Fibroblast of skin of right quadriceps (primary cell): ENCODE measurements around the gene SEC14L6.
"Not testable (repeated sequence)": the region's sequence is repeated elsewhere in the genome, so short reads cannot be mapped to it uniquely, and the experiment has no call there.

Experiments used
- DNase-seq: peaks from one replicate; pipeline ENCODE4 v3.0.0-alpha.2; 2013

The SEC14L6 gene

DNA sequence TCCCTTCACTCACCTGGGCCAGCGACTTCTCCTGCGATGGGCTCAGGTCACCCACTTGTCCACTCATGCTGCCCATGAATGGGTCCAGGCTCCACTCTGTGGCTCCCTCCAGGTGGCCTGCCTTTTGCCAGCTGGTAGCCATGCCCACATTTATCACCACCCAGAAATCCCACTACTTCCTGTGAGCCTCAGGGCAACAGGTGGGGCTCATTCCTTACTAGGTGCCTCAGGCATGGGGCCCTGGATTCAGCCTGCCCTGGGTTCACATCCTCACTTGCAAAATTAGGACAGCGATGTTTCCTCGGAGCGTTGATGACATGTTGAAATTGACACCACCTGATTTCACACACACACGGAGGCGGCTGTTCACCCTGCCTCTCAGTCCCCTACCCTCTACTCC is at the start of gene SEC14L6:
Gene SEC14L6, minus strand, starts transcription at position 126 of the 400 bp plus-strand sequence. Its CDS starts 59 bp downstream, at position 67.
- no peak for DNase-seq

DNA sequence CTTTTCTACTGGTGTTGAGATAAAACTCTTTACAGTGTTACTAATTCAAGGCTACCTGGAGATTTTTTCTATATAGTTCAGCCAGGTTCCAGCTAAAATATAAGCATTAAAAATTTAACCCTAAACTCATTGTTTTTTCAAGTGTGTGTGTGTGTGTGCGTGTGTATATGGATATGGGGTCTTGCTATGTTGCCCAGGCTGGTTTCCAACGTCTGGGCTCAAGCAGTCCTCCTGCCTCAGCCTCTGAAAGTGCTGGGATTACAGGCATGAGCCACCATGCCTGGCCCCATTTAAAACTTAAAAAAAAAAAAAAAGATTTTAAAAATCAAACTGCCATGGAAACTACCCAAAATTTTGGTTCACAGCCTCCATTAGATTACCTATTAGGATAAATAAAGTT is 49.7 kb upstream of the SEC14L6 start:
- DNase-seq, result no peak

DNA sequence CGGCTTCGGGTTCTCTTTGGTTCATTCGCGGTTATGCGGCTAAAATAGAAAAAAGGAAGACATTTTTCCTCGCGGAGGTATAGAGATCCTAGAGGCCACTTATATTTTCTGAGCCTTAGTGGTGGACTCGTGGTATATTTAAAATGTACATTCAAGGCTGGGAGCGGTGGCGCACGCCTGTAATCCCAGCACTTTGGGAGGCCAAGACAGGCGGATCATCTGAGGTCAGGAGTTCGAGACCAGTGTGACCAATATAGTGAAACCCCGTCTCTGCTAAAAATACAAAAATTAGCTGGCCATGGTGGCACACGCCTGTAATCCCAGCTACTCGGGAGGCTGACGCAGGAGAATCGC is 45.8 kb upstream of the SEC14L6 start:
- DNase-seq, result not testable (repeated sequence)

DNA sequence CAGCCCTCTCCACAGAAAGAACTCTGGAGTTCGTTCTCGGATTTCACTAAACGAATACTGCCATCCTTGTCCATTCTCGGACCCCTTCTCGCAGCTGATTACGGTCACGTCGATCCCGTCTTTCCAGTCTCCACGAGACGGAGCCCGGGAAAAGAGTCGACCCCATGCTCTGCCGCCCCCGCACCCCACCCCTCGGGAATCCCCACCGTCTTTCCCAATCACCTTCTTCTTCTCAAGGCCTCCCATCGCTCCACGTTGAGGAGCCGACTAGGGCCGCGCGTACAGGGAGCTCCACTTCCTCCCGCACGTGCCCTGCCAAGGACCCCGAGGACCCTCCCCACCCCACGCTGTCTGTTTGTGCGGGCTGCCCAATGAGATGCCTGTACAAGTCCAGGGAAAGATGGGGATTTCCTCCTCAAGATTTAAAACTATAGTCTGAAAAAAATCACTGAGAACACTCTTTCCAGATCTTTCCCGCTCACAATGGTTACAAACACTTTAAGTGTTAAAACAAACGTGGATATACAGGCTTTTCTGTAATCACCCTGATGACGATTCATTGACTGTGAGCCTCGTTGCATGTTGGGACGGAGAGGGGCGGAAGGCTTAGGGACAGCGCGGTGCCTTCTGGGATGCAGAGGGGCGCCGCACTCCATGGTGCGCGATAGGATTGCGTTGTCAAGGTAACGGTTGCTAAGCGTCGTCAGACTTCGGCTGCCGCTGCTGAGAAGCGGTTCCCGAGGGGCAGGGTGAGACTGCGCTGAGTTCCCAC is 45.2 kb upstream of the SEC14L6 start, which contains the start of gene PES1:
Gene PES1, minus strand, starts transcription at position 323 of the 772 bp plus-strand sequence. Its CDS starts 77 bp downstream, at position 246.
- DNase-seq, result peak; percentile 99

DNA sequence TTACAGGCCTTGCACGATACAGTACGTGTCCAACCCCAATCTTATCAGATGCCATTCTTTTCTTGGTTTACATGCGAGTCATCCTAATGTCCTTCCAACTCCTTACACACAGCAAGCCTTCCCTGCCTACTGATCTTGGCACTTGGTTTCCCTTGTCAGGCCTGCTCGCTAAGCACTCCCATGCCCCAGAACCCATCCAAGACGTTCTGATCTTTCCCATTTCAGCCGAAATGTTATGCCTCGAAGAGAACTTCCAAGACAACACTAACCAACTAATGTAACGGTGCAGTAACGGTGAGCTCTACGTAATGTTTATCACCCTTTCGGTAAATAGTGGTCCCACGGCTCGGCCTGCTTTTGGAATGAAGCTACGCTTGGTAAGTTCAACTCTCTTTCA is 44.6 kb upstream of the SEC14L6 start:
- peak; percentile 8 for DNase-seq

DNA sequence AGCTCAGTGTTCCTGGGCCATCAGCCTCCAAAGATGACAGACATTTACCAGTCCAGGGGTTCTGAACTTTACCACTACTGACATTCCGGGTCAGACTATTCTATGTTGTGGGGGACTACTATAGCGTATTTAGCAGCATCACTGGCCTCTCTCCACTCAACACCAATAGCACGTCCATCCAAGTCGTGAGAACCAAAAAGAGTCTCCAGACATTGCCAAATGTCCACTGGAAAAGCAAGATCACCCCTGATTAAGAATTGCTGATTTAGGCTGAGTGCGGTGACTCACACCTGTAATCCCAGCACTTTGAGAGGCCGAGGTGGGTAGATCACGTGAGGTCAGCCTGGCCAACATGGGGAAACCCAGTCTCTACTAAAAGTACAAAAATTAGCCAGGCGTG is 39.9 kb upstream of the SEC14L6 start:
- DNase-seq, result no peak

DNA sequence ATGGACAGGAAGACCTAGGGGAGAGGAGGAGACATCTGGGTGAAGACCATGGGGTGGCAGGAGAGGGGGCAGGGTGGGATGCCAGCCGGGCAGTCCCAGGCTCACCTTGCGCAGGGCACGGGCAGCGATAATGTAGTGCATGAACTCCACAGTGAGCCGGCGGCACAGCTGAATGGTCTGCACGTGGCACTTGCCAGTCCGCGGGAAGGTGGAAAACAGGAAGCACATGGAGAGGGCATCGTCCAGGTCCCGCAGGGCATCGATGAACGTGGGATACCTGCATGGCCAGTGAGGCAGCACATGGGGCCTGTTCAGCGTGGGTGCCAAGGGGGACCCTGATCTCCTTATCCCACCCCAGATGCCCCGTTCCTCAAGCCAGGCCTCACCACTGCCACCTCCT is 37.9 kb upstream of the SEC14L6 start:
- DNase-seq, result no peak

DNA sequence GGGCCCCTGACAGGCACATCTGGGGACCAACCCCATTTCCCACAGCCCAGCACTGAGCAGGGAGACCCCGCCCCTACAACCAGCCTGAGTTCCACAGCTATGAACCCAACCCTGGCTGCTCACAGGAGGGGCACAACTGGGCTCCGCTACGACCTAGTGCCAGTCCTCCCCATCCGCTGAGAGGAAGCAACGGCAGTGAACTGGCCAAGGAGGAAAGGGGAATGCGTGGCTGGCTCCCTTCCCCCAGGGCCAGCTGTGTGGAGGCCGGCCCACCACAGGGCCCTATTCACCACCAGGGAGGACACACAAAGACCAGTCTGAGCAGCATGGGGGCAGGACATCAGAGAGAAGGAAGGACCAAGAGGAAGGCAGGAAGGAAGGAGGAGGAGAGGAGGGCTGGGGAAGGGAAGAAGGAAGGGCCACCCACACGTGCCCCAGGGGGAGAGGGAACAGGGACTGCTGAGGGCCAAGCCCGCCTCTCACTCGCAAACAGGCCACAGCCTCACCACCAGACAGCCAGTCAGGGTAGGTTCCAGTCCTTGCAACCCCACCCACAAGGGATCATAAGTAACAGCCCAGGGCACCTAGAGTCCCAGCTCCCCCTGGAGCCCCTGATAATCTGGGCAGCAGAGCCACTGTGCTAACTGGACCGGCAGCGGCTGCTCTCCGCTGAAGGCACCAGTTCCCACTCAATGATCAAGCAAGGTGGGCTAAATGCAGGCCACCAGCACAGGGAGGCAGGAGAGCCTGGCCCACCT is 36.4 kb upstream of the SEC14L6 start:
- no peak for DNase-seq

DNA sequence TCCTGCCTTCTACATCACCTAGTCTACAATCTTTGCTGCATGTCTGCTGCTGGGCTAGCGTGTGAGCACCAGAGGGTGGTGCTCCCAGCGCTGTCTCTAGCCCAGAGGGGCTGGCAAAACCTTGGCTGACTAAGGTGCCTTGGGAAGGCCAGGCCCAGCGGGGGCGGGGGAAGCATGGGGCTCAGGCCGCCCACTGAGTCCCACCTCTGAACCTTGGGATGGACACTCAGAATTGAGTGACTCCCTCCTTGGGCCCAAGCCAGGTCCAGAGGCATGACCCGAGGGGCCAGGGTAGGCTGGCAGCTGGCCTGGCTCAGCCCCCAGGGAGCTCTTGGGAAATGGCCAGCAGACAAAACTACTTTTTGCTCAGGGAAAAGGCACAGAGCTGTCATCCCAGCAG is 35.5 kb upstream of the SEC14L6 start:
- no peak for DNase-seq

DNA sequence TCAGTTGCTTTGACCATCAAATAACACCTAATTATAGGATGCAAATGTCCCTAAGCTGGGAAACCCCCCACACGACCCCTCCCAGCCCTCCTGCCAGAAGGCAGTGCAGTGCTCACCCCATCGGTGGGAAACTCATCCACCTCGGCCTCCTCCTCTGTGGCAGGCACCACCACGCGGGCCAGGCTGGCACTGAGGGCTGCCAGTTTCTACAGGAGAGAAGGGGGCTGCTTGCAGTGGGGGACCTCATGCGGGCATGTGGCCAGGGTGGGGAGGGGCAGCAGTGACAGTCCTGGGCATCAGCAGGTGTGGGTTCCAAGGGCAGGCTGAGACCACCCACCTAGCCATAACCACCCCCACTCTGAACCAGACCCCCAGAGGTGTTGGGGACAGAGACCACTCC is 34.4 kb upstream of the SEC14L6 start:
- no peak for DNase-seq

DNA sequence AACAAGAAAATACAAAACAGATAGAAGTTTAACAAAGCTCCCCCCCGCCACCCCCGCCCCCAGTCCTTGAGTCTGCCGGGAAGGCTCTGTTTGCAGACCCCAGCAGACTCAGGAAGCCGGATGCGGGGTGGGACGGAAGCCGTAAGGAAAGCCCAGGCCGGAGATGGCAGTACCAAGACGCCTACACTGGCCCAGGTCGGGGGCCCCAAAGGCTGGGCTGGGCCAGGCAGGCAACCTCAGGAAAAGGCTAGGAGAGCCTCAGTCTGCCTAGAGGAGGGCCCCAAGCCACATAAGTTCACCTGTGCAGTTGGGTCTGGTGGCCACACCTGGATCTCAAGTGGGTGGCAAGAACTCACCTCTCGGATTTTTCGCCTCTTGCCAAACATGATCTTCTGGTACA is 31.9 kb upstream of the SEC14L6 start:
- no peak for DNase-seq

DNA sequence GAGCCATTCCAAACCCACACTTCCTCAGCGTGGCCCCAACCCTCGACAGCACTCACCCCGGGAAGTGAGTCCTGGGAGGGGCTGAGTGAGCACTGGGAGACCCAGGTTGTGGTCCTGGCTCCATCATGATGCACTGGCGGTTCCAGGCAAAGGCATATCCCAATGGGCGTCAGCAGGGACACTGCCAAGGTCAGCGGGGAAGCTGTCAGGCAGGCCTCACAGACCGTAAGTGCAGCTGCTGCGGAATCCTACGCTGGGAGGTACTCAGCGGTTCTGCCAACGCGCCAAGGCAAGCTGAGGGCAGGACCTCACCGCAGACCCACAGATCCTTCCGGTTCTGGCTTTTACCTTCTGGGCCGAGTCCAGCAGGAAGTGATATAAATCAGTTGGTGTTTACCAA is 29.3 kb upstream of the SEC14L6 start:
- no peak for DNase-seq

DNA sequence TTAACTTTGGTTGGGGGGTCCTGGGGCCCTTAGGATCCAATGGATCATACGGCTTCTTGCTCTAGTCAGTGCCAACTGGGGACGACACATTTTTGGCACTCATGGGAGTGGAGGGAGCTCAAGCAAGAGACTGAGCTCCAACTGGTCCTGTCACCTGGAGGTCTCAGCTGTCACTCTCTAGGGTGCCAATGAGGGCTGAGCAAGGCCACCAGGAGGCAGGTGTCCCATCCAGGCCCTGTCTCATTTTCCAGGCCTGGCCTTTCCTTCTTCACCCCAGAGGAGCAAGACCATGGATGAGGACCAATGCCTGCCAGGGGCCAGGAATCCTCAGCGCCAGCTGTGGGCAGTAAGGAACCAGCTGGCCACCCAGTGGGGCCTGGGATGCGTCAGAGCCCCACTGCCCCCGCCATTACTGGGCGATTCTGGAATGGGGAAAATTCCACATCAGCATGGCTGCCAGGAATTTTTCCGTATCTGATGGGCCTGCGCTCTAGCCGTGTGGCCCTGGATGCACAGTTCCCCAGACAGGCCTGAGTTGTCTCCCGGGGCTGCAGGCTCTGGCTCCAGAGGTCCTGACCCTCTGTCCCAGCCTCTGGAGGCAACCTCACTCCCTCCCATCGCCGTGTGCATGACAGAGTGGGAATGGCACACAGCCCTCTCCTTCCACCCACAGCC is 28.6 kb upstream of the SEC14L6 start:
- DNase-seq, result no peak

DNA sequence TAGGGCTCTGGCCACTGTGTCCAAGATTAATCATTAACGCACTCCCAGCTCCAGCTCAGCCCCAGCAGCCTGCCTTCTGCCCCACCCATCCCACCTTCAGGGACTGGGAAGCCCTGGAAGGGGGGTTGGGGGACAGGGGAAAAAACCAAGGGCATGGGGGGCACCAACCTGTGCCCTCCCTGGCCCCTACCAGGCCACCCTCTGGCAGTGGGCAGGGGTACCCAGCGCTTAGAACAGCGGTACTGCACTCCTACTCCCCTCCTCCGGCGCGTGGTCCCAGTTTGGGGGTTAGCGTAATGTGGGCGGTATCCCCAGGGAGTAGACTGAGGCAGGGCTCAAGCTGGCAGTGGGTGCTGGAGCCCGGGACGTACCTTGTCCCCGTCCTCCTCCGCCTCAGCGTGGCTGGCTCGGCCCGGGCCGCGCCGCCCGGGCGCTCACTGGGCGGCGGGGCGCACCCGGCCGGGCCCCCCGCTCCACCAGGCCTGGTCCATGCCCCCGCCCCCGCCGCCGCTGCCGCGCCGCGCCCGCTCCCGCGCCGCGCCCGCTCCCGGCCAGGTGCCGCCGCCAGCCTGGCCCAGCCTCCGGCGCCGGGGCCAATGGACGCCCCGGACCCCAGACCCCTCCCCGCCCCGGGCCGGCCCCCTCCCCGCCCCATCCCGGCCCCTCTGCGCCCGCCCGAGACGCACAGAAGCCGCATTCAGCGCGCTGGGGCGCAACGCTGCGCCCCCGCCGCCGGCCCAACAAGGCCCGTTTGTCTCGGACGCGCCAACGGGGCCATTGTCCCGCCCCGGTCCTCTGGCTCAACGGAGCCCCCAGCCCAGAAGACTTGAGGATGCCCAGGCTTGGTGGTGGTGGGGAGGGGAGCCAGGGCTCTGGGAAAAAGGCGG is 27.8 kb upstream of the SEC14L6 start, which contains the start of gene GAL3ST1:
Gene GAL3ST1, minus strand, starts transcription at position 571 of the 887 bp plus-strand sequence. CDS start 17,273 bp downstream, outside the sequence.
- no peak for DNase-seq

DNA sequence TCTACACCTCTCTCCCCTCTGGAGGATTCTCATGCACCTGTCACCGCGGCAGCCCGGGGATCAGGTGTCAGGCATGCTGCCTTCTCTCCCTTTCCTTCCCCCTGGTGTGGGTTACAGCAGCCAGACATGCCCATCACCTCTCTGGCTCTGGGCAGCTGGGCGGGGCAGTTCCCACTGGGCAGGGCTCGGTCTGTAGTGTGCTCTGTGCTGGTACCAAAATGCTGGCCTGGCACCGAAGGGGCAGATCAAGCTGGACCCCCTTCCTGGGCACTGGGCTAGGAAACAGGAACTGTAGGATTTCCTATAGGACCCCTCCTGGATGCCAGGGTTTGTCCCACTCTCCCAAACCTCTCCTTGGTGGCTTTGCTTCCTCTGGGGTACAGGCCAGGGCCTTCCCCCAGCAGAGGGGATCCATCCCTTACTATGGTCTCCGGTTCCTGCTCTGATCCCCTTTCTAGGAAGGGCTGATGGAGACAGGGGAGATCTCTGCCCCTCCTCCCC is 27.1 kb upstream of the SEC14L6 start:
- DNase-seq, result no peak

DNA sequence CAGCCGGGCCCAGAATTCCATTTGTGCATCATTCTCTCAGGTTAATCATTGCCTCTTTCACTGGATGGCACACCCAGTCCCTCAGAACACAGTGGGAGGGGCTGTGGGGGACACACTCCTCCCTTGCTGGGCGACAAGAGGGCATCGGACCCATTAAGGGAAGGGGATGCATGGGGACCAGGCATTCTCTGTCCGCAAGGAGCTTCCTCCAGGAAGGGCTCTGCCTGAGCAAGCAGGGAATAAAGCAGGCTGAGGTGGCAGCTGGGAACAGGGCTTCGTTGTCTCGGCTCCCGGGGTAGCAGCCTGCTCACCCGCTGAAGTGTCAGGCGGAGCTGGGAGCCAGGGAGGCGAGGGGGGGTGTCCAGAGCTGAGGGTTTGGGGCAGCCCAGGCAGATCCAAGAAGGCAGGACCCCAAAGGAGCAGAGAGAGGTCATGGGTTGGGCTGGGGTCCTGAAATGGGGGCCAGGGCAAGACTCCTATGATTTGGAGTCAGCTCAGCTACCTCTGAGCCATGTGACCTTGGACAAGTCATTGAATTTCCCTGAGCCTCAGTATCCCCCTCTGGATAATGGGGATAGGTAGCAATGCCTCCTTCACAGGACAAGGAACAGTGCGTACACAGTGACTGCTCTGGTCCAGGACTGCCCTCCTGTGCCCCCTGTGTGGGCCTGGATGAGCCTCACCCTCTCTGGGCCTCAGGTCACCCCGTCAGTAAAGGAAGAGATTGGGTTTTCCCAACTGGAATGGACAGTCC is 26.5 kb upstream of the SEC14L6 start:
- no peak for DNase-seq

DNA sequence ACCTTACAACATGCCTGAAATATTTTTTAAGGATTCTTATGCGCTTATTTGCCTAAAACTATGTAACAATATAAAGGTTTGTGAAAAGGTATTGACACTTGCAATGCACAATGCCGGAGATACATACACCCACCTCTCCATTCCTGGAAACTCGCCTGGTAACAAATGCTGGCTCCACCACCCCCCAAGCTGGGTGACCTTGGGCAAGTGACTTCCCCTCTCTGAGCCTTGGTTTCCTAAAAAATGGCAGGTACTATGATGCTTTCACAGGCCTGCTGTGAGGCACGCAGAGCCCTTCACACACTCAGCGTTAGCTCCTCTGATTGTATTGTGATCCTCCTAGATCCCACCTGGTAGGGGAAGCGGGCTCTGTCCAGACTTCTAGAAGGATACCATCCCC is 25.7 kb upstream of the SEC14L6 start:
- no peak for DNase-seq

DNA sequence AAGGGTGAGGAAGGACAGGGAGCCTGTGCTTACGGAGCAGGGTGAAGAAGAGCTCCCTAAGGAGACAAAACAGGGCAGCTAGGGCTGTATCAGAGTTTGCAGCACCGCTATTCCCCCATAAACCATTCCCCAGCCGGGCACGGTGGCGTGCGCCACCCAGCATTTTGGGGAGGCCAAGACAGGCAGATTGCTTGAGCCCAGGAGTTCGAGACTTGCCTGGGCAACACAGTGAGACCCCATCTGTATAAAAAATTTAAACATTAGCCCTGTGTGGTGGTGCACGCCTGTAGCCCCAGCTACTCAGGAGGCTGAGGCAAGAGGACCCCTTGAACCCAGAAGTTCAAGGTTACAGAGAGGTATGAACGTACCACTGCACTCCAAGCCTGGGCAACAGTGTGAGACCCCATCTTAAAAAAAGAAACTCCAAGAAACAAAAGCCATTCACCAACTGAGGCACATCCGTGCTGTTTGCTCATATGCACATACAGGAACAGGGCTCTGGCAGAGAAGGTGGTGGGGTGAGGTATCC is 23.2 kb upstream of the SEC14L6 start:
- DNase-seq, result no peak

DNA sequence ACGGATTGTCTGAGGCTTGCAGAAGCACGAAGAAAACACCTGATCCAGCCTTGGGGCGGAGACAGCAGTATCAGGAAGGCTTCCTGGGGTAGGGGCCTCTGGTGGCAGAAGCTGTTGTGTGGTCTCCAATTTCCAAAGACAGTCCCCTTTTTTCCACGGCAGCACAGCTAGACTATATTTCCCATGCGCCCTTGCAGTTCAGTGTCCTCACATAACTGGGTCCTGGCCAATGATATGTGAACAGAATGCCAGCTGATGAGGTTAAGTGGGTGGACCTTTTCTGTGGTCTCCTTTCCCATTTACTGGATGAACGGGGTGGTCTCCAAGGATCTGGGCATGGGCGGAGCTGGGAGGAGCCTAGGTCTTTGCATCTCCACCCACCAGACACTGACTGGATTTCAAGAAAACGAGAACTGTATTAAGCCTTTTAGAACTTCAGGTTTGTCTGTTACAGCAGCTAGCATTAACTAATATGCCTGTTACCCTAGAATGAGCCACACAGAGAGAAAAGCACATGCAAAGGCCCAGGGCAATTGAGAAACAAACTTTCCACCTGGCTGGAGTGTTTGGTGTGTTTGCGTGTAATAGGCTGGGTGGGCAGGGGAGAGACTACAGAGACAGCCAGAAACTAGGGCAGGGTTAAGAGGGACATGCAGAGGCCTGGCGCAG is 21.7 kb upstream of the SEC14L6 start:
- no peak for DNase-seq

DNA sequence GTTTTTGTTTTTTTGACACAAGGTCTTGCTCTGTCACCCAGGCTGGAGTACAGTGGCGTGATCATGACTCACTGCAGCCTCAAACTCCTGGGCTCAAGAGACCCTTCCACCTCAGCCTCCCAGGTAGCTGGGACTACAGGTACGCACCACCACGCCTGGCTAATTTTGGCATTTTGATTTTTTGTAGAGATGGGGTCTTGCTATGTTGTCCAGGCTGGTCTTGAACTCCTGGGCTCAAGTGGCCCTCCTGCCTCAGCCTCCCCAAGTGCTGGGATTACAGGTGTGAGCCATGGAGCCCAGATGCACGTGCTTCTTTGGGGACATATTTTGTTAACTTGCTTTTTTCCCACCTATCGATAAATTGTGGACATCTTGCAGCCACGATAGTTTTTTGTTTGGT is 20.7 kb upstream of the SEC14L6 start:
- DNase-seq, result not testable (repeated sequence)

DNA sequence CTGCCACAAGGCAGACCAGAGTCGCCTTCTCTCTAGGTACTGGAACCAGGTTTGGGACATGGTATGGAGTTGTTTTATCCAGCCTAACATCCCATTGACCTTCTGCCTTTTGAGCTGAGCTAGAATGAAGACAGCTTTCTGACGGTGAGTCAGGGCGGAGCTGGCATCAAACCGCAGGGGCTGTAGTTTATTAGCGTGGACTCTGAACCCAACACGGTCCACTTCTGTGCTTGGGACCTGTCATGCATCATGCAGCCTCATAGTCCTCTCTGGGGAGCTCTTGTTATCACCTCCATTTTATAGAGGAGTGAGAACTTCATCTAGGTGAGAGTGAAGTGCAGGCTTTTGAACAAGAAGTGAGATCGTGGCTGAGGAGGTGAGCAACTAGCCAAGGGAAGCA is 19.6 kb upstream of the SEC14L6 start:
- DNase-seq, result no peak
